Measurements from ENCODE around the gene FBXO33. TPM values are rescaled to one million over a fixed set of nuclear protein-coding genes. Genes with fewer than 3 reads are reported as not detected.

FBXO33 gene
- polyA plus RNA-seq, 3 donors, result 9.0 to 14.8 (median 14.1) TPM

- Histone ChIP-seq H3K36me3 (replicated peaks in 1 of 2; ENCODE audit: control insufficient read depth in 1 of 2, insufficient read depth in 2 of 2, low read length in 2 of 2) (peaks cover 57 to 60% of the 10 kb centered on the region in 2 donors), H3K79me2 (ENCODE audit: insufficient read depth, low read length) (no peaks in the 10 kb centered on the region), H3K9me3 (replicated peaks in 1 of 2; ENCODE audit: control insufficient read depth in 1 of 2, insufficient read depth in 1 of 2, low read length in 2 of 2) (no peaks in the 10 kb centered on the region), H3K27ac (ENCODE audit: low read depth in 1 of 2, low read length in 2 of 2) (no peak overlapping the region), H3K4me3 (replicated peaks in 1 of 3; ENCODE audit: low read depth in 2 of 3, low read length in 3 of 3) (no peak overlapping the region), H3K4me1 (ENCODE audit: control insufficient read depth in 1 of 2, insufficient read depth in 2 of 2, low read length in 2 of 2) (no peaks in the 10 kb centered on the region), H3K9ac (ENCODE audit: insufficient read depth, low read length, poor library complexity, severe bottlenecking) (no peak overlapping the region), H3K4me2 (replicated peaks; ENCODE audit: extremely low read depth, low read length, poor library complexity, severe bottlenecking) (no peak overlapping the region), H4K20me1 (ENCODE audit: insufficient read depth, low read length) (no peaks in the 10 kb centered on the region), H3K27me3 (ENCODE audit: control insufficient read depth in 2 of 2, insufficient read depth in 2 of 2, low read length in 2 of 2) (no peaks in the 10 kb centered on the region), H2AFZ (ENCODE audit: insufficient read depth, low read depth, low read length, poor library complexity, severe bottlenecking) (no peak overlapping the region)
- intact Hi-C loops (cut with micrococcal nuclease), result no loop called here
- no CpG with 5 or more reads among the region's 4 CpGs for WGBS (ENCODE audit: insufficient coverage)
- no peak overlapping the region for H3K4me3 Mint-ChIP-seq
- no peaks in the 10 kb centered on the region for H3K27me3 Mint-ChIP-seq (ENCODE audit: low read depth in 3 of 3)
- H3K36me3 Mint-ChIP-seq, result peaks cover 47 to 55% of the 10 kb centered on the region in 2 donors
- no peak for TF ChIP-seq CTCF (IDR thresholded peaks at IDR 0.05)
- H3K9me3 Mint-ChIP-seq, result no peaks in the 10 kb centered on the region
- no peaks in the 10 kb centered on the region for H3K4me1 Mint-ChIP-seq
- DNase-seq, result no peak
- H3K27ac Mint-ChIP-seq, result peak overlapping the region in 1 of 7 donors; percentile 80
These were observed 36.5 kb downstream of the FBXO33 start for GRCh38 chr14:39395555-39396254.

GRCh38 chr14:39393289-39393688, 38.9 kb downstream of the FBXO33 start:
- H3K36me3 ChIP-seq (replicated peaks in 1 of 2; ENCODE audit: control insufficient read depth in 1 of 2, insufficient read depth in 2 of 2, low read length in 2 of 2), result peaks cover 33 to 36% of the 10 kb centered on the region in 2 donors
- H3K4me3 ChIP-seq (replicated peaks in 1 of 3; ENCODE audit: low read depth in 2 of 3, low read length in 3 of 3), result no peak overlapping the region
- intact Hi-C loops (cut with micrococcal nuclease), result no loop called here
- H3K79me2 ChIP-seq (ENCODE audit: insufficient read depth, low read length), result no peaks in the 10 kb centered on the region
- no peak overlapping the region for H3K27ac Mint-ChIP-seq
- H3K4me3 Mint-ChIP-seq, result no peak overlapping the region
- H4K20me1 ChIP-seq (ENCODE audit: insufficient read depth, low read length), result no peaks in the 10 kb centered on the region
- TF ChIP-seq CTCF (IDR thresholded peaks at IDR 0.05), result no peak
- no peak for DNase-seq
- no peaks in the 10 kb centered on the region for H3K27me3 ChIP-seq (ENCODE audit: control insufficient read depth in 2 of 2, insufficient read depth in 2 of 2, low read length in 2 of 2)
- no peak overlapping the region for H3K27ac ChIP-seq (ENCODE audit: low read depth in 1 of 2, low read length in 2 of 2)
- no peak overlapping the region for H3K4me2 ChIP-seq (replicated peaks; ENCODE audit: extremely low read depth, low read length, poor library complexity, severe bottlenecking)
- no peaks in the 10 kb centered on the region for H3K4me1 Mint-ChIP-seq
- no peaks in the 10 kb centered on the region for H3K27me3 Mint-ChIP-seq (ENCODE audit: low read depth in 3 of 3)
- no CpG with 5 or more reads among the region's 1 CpG for WGBS (ENCODE audit: insufficient coverage)
- H3K9me3 ChIP-seq (replicated peaks in 1 of 2; ENCODE audit: control insufficient read depth in 1 of 2, insufficient read depth in 1 of 2, low read length in 2 of 2), result no peaks in the 10 kb centered on the region
- H3K9ac ChIP-seq (ENCODE audit: insufficient read depth, low read length, poor library complexity, severe bottlenecking), result no peak overlapping the region
- H3K4me1 ChIP-seq (ENCODE audit: control insufficient read depth in 1 of 2, insufficient read depth in 2 of 2, low read length in 2 of 2), result no peaks in the 10 kb centered on the region
- H2AFZ ChIP-seq (ENCODE audit: insufficient read depth, low read depth, low read length, poor library complexity, severe bottlenecking), result no peak overlapping the region
- peaks cover 35 to 44% of the 10 kb centered on the region in 2 donors for H3K36me3 Mint-ChIP-seq
- no peaks in the 10 kb centered on the region for H3K9me3 Mint-ChIP-seq
